NOMO-1 treated with DMSO at 0.1 percent for 48 hours (cell line): ENCODE results near the gene CNTFR.

Source experiments
- DNase-seq: peaks from one replicate; lab custom pipeline; 2025; ENCODE audit not compliant: unreplicated experiment; lab: John Stamatoyannopoulos, UW

The CNTFR gene

DNA sequence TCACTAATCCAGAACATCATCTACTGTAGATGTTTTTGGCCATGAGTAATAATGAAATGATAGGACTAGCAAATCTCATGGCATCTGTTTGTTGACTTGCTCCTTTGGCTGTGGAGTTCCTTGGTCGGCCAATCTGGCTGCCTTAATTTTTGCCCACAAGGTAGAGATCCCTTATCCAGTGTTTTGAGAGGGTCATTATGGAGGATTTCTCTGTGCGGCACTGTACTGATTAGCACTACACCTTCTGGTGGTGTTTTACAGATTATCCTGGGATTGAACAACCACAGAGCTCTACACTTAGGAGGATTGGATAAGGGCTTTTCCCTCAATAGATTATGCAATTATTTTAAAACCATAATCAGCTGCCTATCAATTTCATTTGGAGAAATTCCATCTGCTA lies 63.5 kb downstream of the CNTFR start:
- DNase-seq, result no peak

DNA sequence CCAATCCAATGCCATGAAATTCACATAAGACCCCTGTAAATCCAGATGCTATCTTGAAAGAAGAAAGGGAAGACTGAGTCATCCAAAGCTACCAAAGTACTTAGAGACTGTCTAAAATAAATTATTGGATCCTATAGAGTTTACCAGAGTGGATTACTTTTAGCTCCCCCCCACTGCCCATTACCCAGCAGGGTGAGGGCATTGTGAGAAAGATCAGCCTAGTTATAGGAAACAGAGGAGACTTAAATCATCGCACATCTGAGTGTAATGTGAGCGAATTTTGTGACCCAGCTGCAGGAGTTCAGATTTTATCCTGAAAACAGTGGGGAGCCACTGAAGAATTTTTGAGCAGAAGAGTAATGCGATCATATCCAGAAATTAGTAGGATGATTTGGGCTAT lies 65.2 kb downstream of the CNTFR start:
- DNase-seq, result no peak

DNA sequence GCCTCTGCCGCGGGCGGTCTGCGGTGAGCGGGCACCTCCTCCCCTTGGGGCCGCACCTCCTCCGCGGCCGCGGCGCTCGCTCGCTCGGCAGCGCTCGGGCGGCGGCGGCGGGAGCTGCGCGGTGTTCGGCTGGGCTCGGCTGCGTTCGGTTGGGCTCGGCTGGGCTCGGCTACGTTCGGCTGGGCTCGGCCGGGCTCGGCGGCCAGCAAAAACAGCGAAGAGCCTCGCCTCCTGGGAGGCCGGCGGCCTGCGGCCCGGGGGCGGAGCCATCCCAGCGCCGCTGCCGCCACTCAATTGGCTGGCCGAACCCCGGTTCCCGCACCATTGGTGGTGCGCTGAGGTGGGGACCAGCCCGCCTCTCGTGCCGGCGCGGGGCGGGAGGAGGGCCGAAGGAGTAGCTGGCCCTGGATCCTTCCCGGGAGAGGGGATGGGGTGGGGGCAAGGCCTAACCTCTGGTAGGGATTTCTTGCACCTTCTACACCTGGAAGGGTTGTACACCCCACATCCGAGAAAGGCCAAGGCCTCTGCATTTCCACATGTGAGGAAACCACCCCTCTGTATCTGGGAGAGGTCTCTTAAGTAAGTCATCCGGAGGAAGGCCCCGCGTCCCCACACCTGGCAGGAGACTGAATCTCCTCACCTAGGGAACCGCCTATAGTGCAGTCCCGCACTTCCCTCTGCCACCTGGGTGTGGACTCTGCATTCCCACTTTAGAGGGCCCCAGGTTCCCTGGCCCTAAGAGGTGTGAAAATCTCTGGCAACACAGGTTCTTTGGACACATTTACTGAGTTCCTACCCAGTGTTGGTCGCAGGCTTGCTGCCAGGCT lies 66.3 kb downstream of the CNTFR start, which contains the start of gene ENHO:
ENHO (minus strand) TSS at position 20 of the 827 bp plus-strand sequence. CDS start 1,295 bp downstream, outside the sequence.
- peak; percentile 90 for DNase-seq

DNA sequence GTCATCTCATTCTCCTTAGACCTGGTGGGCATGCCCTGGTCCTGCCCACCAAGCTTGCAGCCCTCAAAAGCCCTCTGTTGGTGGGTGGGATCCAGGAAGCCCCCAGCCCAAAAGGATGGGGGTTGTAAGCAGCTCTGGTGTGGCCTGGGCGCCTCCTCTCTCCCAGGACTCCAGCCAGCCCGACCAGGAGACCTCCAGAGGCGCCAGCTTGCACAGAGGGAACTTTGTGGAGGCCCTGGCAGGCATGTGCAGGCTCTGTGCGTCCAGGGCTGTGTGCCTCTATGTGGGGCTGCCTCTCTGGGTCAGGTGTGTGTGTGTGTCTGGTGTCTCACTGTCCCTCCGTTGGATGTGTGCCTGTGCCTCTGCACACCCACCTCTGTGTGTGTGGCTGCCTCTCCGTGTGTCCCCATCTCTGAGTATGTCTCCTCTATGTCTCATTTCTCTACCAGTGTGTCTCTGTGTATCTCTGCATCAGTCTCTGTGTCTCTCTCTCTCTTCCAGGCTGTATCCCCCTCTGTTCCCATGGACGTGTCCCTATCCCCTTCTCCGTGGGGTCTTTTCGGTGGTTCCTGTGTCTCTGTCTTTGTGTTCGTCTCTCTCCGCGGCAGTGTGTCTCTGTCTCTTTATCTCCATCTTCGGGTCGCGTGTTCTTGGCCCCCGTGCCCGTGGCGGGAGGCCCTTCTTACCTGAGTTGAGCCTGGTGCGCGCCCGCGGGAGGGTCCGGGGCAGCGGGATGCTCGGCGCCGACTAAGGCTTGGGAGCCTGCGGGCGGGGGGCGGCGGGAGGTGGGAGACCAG lies 67.2 kb downstream of the CNTFR start:
- no peak for DNase-seq

DNA sequence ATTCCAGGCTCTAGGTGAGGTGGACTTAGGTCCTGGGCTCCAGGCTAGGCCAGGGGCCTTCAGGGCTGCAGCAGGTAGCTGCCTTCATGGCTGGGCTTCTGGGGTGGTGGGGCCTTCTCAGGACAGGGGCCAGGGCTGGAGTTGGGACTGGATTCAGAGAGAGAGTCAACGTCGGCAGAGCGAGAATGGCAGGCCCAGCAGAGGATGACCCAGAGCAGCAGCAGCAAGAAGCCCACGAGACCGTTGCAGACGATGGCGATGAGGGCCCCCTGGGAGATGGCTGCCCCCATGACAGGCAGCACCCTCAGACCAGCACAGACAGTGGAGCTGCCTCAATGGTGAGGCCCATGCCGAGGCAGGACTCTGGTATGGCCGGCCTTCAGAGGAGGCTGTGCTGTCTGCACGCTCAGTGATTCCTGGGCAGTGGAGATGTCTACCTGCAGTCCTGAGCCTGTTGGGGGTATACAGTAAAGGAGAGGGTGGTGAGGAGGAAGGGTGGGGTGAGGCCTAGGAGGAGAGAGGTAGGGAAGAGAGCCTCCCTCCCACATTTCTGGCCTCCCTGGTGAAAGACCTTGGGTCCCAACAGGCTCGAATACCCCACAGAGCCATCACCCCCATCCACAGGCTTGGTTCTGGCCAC lies 68.0 kb downstream of the CNTFR start:
- DNase-seq, result no peak

DNA sequence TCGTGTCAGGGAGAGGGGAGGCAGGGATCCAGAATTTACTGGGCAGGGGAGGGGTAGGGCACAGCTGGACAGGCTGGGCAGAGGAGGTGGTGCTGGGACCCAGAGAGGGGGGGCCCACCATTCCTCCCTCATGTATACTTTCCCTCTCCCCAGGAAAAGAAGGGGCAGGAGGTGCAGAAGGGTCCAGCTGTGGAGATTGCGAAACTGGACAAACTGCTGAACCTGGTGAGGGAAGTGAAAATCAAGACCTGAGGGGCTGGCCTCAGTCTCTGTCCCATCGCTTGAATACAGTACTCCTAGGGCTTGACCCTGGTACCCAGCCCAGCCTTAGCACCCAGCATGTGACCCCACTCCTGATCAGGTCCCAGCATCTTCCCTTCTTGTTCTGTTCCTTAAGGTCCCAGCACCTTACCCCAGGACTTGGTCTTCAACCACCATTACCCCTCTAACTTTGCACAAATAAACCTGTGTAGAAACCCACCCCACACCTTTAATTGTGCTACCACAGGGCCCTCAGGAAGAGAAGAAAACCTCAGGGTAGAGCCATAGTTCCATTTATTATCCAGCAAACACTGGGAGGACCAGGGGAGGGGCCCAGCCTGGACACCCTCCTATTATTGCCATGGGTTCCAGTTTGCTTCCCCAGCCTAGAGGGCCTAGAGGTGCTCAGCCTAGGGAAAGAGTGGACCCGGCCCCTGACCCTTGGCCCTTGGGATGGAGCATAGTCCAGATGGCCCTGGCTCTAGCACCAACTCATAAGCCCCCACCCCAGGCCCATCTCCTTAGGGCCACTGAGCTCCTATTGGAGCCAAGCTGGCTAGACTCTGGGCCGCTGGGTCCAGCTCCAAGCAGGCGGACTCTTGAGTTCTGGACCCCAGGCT lies 68.8 kb downstream of the CNTFR start:
- peak; percentile 73 for DNase-seq

DNA sequence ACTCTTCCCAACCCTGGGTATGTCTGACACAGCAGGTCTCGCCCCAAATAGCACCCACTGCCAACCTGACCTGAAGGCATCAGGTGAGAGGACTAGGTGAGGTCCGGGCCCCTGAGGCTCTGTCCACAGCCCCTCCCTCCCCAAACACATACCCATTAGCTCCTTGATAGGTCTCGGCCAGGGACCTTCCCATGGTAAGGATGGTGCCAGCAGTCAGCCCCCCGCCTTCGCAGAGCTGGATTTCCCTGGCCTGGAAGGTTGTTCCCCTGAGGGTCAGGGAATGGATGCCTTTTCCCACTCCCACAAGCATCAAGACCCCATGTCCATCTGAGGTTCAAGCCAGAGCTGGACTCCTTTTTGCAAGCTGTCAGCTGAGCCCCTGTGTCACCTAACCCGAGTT lies 69.4 kb downstream of the CNTFR start:
- DNase-seq, result no peak

DNA sequence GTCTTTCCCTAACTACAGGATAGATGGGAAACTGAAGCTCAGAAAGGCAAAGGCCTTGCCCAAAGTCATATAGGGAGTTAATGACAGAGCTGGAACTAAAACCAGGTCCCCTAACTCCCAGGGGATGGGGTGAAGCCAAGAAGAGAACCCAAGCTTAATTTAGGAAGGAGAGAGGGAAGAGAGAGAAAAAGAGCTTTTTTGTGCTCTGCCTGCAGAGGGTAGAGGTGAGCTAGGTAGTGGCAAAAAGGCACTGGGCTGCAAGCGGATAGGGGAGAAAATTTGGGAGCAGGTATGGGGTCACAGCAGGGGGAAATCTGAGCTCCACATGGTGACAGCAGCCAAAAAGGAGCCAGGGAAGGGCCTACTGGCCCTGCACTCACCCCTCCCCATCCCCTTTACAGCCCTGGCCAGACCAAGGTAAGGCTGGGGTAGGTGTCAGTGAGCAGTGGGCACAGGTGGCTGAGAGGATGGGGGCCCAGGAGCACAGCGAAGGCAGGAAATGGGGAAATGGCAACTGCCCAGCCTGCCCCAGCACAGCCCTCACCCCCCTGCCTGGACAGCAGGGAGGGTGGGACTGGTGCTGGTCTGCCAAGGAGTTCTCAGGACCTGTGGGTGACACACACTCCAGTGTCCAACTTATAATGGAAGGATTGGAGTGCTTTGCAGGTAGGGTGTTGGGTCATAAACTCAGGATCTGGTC lies 70.1 kb downstream of the CNTFR start:
- no peak for DNase-seq

DNA sequence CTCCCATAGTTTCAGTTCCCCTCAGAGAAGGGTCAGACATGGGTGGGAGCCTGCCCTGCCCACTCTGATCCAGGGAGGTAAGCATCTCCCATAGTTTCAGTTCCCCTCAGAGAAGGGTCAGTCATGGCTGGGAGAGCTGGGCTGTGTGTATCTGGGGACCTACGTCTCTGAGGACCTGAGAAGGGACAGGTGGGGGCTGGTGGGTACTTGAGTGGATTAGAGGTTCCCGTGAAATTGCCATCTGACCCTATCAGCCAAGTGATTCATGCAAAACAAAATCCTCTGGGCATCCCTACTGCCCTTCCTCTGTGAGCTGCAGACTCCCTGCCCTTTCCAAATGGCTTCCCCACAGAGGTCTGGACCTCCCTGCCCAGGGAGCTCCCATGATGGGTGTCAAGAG lies 70.6 kb downstream of the CNTFR start:
- peak; percentile 22 for DNase-seq

DNA sequence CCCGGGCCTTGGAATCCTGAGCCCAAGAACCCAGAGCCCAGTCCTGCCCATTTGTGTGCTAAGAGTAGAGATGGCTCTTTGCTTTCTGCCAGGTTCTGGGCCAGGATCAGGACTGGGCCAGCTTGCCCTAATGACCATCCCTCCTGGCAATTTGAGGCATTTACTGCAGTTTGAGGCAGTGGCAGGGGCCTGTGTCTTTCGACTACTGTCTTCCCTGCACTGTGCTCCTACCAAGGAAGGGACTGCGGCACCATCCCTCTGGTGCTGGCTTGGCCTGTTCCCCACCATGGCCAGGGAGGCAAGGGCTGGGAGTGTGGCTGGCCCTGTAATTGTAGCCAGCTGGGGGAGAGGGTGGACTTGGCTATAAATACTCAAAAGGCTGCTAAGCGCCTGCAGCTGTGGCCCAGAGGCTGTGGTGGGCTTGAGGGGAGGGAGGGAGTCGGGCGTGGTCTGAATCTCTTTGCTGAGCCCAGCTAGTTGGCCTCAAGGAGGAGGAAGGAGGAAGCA lies 71.4 kb downstream of the CNTFR start:
- DNase-seq, result no peak

DNA sequence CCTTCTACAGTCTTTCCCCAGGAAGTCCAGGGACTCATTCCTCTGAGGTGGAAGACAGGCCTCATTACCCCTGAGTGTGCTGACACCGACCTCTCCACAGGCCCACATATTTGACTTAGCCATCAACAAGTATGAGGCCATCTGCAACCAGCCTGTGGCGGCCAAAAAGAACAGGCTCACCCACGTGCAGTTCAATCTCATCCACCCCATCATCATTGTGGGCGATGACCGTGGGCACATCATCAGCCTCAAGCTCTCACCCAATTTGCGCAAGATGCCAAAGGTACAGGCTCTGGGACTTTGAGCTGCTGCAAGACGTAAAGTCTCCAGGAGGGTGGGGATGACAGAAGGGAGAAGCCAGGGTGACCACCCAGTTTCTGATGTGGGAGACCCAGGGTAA lies 72.3 kb downstream of the CNTFR start:
- no peak for DNase-seq

DNA sequence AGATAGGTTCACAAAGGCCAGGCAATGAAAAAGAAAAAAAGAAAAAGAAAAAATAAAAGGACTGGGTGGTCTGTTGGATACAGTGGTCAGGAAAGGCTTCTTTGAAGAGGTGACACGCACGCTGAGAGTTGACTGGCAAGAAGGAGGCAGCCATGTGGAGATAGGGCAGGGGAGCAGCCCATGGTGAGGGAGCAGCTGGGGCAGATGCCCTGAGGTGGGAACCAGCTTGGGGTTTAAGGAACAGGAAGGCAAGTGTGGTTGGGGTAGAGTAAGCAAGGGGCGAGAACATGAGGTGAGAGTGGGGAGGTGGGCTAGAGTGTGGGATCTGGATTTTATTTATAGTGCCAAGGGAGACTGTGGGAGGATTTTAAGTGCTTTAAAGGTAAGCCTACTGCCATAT lies 73.6 kb downstream of the CNTFR start:
- no peak for DNase-seq

DNA sequence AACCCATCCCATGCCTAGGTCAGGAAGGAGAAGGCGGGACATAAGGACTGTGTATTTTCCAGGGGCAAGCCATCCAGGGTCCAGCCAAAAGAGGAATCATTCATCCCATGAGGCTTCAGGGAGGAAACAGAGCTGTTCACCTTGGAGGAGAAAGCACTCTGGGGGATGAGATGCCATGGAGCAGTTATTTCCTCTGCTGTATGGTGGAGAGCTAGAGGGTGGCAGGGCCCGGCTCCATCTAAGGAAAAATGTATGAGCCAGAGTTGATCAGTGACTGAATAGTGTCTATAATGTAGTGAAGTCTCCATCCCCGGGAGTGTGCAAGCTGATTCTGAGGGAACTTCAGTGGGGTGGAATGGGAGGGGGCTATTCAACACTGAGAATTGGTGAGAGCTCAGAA lies 74.7 kb downstream of the CNTFR start:
- DNase-seq, result no peak

DNA sequence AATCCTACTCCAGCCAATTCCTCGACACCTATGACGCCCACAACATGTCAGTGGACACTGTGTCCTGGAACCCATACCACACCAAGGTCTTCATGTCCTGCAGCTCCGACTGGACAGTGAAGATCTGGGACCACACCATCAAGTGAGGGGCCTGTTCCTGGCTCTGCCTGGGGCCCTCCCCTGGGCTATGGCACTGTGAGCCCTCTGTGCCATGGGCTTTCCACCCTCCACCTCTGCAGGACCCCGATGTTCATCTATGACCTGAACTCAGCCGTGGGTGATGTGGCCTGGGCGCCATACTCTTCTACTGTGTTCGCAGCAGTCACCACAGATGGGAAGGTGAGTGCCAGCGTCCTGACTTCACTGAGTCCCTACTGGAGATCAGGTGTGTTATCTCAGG lies 75.1 kb downstream of the CNTFR start:
- no peak for DNase-seq

DNA sequence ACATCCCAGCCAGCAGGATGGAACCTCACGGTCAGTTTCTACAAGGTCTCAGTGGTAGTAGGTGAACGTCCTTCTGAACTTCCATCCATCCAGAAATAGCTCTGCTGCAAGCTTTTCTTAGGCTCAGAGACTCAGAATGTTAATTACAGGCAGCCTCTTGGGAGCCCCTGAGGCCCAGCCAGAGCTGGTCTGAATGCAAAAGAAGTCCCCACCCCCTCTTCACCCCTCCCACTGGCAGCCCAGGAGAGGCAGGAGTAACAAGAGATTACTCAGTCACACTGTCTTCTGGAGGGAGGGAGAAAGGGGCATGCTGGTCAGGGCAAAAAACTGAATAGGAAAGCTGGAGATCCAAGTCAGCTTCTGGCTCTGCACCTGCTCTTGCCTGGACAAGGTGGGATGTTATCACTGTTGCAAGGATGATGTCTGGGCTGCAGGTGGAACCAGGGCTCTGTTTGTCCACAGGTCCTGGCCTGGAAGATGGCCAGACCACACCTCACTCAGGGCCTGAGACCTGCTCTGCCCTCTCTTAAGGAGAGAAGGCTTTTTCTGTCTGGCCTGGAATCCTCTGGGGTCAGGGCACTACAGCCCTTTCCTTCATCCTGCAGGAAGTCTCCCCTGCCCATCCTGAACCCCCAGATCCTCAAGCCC lies 75.8 kb downstream of the CNTFR start:
- DNase-seq, result no peak

DNA sequence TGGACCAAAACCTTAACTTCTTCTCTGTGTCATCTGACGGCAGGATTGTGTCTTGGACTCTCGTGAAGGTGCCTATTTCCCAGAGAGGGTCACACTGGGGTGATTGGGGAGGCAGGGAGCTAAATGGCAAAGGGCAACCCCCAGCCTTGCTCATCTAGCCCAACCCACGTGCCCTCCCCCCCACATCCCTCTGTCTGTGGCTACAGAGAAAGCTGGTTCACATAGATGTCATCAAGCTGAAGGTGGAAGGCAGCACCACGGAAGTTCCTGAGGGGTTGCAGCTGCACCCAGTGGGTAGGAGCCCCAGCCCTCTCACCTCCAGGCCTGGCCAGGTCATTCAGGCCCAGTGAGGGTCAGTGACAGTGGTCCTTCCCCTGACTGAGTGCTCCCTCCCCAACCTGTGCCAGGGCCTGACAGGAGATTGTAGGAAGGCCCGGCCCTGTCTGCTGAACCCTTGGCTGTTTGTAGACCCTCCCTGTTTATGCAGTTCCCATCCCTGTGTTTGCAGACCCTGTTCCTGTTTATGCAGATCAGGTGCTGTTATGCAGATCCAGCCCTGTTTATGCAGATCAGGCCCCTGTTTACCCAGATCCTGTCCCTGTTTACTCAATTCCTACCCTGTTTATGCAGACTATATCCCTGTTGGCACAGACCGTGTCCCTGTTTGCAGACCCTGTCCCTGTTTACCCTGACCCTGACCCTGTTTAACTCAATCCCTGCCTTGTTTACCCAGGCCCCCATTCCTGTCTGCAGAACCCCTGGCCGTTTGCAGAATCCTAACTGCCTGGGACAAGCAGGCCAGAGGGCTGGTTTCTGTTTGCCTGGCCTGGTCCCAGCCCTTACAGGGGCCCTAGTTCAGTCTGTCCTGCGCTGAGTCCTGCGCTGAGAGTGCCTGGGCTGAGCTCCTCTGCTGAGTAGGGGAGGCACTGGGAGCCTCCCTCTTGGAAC lies 77.1 kb downstream of the CNTFR start:
- no peak for DNase-seq

DNA sequence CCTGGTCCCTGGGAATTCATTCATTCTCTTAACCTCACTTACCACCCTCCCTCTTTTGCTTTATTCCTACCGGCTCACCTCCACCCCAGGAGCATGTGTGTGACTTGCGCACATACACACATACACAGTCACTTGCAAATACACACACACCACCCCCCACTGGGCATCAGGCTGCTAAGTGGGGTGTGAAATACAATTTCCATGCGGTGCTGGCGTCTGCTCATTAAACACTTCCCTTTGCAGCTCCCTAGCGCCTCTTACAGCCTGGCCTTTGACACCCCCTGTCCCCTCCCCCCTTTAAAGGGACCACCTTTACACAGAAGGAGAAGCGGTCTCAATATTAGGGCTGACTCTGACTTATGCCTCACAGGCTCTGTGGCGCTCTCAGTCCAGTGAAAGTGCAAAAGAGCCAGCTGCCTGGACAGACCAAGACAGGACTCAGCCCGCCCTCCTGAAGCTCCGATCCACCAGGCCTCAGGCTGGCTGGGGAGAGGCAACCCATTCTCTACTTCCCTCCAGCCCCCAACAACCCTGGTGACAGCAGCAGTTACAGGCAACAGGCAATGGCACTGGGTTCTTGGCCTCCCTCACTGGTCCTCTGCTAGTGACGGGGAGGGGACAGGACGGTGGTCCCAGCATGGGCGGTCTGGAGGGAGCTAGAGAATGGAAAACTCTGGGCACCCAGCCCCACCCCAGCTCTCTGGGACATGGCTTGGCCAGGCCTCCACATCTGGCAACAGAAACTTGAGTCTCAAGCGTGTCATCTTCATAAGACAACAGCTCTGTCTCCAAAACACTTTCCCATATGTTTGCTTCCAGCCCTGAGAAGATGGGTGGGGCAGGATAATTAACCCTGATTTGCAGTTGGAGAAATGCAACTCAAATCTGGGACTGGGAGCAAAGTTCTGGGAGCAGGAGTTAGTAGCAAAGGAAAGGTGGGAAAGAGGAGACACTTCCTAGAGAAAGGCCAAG lies 78.7 kb downstream of the CNTFR start:
- no peak for DNase-seq
